Coronary artery (tissue), 2 donors: ENCODE data around the gene IGFBP2.
A peak's percentile ranks its signal among the peaks of the same experiment; 100 is the strongest.

Experiments
- DNase-seq: peaks from one replicate; pipeline ENCODE4 v3.0.0-alpha.2; 2017; ENCODE audit warnings: low spot score
- H3K27ac ChIP-seq, 2 donors: fragments of 200-600 bp; sonication (generic); one replicate each; pipeline ENCODE4 v1.5.1; 2016 to 2019
- H3K4me3 ChIP-seq: fragments of 200-600 bp; sonication (generic); 2 replicates; pipeline ENCODE4 v1.5.1; 2016; ENCODE audit warnings: mild to moderate bottlenecking, moderate library complexity
- TF ChIP-seq, protein P1 (sequence below): fragments of 200-600 bp; sonication (generic); IDR thresholded peaks from one replicate; pipeline ENCODE4 v1.5.1; 2019; ENCODE audit warnings: antibody characterized with exemption

The IGFBP2 gene

DNA sequence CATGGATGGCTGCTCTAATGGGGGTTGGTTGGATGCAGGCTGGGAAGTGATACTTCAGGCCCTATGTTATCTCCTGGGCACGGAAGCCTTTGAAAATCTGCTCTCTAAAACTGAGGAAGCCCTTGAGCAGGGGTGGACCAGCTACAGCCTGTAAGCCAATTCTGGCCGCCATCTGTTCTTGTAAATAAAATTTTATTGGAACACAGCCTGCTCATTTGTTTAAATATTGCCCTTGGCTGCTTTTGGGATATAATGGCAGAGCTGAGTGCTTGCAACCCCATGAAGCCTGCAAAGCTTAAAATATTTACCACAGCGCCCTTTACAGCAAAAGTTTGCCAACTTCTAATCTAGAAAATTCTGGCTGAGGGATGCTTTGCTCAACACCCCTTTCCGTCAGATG is 11.9 kb upstream of the IGFBP2 start:
- DNase-seq, result no peak
- TF ChIP-seq, protein P1, sequence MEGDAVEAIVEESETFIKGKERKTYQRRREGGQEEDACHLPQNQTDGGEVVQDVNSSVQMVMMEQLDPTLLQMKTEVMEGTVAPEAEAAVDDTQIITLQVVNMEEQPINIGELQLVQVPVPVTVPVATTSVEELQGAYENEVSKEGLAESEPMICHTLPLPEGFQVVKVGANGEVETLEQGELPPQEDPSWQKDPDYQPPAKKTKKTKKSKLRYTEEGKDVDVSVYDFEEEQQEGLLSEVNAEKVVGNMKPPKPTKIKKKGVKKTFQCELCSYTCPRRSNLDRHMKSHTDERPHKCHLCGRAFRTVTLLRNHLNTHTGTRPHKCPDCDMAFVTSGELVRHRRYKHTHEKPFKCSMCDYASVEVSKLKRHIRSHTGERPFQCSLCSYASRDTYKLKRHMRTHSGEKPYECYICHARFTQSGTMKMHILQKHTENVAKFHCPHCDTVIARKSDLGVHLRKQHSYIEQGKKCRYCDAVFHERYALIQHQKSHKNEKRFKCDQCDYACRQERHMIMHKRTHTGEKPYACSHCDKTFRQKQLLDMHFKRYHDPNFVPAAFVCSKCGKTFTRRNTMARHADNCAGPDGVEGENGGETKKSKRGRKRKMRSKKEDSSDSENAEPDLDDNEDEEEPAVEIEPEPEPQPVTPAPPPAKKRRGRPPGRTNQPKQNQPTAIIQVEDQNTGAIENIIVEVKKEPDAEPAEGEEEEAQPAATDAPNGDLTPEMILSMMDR, result no peak
- Histone ChIP-seq H3K4me3 (no peak overlapping the region), H3K27ac (peak overlapping the region; percentile 15 to 83)

DNA sequence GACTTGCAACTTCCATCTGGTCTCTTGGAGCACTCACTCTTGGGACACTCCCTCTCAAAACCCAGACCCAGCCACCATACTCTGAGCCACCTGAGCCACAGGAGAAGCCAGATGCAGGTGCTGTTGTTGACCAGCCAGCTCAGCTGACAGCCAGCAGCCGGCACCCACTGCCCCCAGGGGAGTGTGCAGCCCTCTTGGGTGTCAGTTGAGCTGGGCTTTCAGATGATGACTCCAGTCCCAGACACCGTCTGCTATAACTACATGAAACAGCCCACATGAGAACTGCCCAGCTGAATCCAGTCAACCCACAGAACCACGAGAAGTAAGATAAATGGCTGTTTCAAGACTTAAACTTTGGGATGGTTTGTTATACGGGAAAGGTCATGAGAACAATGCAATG is 10.7 kb upstream of the IGFBP2 start:
- TF ChIP-seq, protein P1, result no peak

DNA sequence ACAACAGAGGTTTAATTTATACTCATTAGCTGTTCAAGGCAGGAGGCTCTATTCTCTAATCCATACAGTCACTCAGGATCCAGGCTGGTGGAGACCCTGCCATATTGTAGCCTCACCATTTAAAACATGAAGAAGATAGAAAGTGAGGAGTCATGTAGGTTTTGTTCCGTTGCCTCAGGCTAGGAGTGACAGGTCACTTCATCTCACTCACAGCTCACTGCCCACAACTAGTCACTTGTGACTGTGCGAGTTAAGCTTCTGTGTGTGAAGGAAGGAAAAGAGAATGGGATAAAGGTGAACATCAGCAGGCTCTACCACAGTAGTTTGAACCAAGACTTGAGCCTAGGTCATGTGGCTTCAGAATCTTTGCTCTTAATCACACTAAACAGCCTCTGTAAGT is 9.0 kb upstream of the IGFBP2 start:
- Histone ChIP-seq H3K27ac (no peak overlapping the region), H3K4me3 (no peak overlapping the region)
- TF ChIP-seq, protein P1, result no peak
- DNase-seq, result no peak

More for the DNA sequence above, 10.7 kb upstream of the IGFBP2 start:
- no peak for DNase-seq
- Histone ChIP-seq H3K4me3 (no peak overlapping the region), H3K27ac (peak overlapping the region; percentile 27 to 45)

DNA sequence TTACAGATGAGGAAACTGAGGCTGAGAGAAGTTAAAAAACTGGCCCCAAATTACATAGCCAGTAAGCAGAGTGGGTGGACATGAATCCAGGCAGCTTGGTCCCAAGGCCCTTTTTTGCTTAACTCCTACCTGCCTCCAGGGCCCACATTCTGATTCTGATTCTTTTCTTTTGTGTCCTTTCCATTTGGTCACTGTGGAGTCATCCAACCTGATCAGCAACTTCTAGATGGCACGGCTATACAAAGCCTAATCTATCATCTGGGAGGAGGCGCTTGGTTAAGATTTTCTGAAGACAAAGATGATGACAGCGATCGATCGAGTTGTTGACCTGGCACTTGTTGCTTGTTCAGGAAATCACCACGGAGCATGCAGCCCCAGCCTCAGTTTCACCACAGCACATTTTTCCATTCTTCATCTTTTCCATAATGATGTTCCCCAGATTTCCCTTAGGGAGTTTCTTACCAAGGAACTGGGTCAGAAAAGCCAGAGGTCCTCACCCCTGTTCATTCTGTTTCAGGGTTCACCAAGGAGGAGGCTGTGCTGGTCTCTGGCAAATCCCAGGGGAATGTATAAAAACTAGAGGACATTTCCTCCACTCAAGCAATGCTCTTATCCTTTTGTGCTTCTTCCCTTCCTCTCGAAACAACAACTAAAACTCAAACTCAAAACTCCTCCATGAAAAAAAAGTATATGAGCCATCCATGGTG is 6.9 kb upstream of the IGFBP2 start:
- Histone ChIP-seq H3K4me3 (no peak overlapping the region), H3K27ac (no peak overlapping the region)
- TF ChIP-seq, protein P1, result no peak
- DNase-seq, result no peak

DNA sequence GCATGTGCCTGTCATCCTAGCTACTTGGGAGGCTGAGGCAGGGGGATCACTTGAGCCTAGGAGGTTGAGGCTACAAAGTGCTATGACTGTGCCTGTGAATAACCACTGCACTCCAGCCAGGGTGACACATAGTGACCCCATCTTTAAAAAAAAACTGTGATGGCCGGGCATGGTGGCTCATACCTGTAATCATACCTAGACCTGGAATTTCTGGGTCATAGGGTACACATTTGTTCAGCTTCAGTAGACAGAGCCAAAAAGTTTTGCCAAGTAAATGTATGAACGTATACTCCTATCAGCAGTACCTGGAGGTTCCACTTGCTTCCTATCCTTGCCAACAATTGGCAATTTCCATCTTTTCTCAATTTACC is 6.4 kb upstream of the IGFBP2 start:
- DNase-seq, result no peak
- Histone ChIP-seq H3K4me3 (no peak overlapping the region), H3K27ac (no peak overlapping the region)
- TF ChIP-seq, protein P1, result no peak

DNA sequence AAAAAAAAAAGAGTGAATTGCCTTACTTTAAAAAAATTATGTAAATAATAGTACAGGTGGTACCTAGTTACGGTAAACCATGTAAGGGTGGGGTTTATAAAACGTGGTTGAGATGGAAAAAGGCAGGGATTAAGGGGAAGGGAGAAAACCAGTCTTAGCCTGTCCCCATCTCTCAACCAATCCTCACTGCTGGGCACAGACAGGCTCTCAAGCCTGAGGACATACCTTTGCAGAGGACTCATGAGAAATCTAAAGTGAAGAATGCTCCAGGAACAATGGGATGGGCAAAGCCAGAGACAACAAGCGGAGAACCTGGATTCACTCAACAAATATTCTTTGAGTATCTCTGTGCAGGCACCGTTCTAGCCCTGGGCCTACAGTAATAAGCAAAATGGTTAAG is 3.4 kb upstream of the IGFBP2 start:
- H3K4me3 ChIP-seq, result no peak overlapping the region
- TF ChIP-seq, protein P1, result no peak
- DNase-seq, result no peak
- H3K27ac ChIP-seq, result no peak overlapping the region

DNA sequence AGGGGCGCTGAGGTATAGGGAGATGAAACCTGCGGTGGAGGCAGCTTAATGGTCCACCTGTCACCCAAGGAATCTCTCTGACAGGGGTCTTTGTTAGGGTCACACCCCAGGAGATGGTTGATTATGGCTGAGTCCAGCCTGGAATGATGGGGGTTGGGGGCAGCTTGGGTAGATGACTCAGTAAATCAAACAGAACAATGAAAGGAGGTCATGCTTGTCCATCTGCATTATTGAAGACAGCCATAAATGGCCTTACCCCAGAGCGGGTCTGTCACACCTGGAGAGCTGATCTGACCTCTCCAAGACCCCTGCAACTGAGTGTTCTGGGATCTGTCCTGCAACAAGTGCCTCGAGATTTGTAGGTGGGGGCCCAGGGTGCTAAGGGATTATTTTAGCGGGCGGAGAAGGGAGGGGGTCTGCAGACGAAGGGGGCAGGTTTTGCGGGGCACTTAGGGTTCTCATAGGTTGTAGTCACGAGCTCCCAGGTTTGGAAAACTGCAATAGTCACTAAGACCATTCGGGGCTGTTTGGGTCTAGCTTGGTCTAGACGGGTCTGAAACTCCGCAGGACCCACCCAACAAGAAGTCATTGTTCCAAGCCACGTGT is 771 bp upstream of the IGFBP2 start:
- DNase-seq, result no peak
- peak overlapping the region; percentile 89 for H3K4me3 ChIP-seq
- H3K27ac ChIP-seq, result peak overlapping the region; percentile 56 to 89
- TF ChIP-seq, protein P1, result no peak
